GM23248 (cell line): ENCODE data around the gene PSMC5.
"Not testable (repeated sequence)": the region's sequence is repeated elsewhere in the genome, so short reads cannot be mapped to it uniquely, and the experiment has no call there.

Source experiments
- EZH2 ChIP-seq: fragments of 200-600 bp; sonication (generic); IDR thresholded peaks from 2 replicates; pipeline ENCODE4 v1.6.1; 2018; ENCODE audit warnings: antibody characterized with exemption, mild to moderate bottlenecking; ENCODE audit not compliant: insufficient read depth, poor library complexity, severe bottlenecking
- EZH2phosphoT487 ChIP-seq: fragments of 200-600 bp; sonication (generic); IDR thresholded peaks from 2 replicates; pipeline ENCODE4 v1.6.1; 2018; ENCODE audit warnings: antibody characterized with exemption, moderate library complexity, mild to moderate bottlenecking, low read depth; ENCODE audit not compliant: insufficient read depth

DNA sequence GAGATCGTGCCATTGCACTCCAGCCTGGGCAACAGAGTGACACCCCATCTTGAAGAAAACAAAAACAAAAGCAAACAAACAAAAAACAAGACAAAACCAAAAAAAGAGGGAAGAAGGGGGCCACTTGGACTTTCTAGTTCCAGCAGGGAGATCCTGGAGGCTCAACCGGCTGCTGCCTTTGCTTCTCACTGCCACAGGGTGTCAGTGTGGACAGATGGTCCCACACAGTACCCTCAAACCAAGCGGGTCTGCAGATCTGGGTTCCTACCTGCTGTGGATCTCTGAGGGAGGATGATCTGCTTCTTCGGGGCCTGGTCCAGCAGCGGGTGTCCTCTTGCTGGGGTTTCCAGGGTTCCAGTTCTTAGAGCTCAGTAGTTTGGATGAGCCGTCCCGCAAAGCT is 39.4 kb downstream of the PSMC5 start:
- not testable (repeated sequence) for TF ChIP-seq EZH2phosphoT487, EZH2
